ENCODE results near the gene KLHDC8B. TPM values are rescaled to one million over a fixed set of nuclear protein-coding genes. Genes with fewer than 3 reads are reported as not detected.

Gene KLHDC8B
- total and polyA plus RNA-seq, 7 donors: 11.3 to 134 (median 95.3) TPM

DNA sequence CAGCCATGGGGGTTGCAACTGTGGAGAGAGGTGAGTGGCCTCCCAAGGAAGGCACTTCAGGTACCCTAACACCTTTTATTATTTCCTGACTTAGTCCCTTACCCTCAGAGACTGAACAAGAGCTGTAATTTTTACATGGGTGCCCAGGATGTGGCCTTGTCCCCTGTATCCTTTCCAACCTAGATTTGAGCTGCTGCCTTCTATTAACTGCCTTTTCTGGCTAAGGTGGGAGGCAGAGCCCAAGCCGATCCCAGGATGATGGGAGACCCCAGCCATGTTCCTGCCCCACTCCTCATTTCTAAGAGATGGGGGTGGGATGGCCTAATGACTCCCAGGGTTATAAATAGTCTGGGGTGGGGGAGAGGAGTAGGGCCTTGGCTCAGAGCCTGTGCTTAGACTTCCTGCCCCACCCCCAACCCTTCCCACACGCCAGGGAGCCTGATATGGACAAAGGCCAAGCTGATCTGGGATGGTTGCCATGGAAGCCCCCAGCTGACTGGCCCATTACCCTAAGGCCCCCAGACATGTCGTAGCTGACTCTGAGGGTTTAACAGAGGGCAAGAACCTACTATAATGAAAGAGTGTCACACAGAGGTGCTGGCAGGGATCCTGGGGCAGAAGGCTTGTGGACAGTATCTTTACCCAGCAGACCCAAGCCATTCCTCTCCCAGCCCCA, 1.9 kb downstream of the KLHDC8B start:
- Histone ChIP-seq H3K9me3 (no peaks in the 10 kb centered on the region), H3K4me1 (peaks cover 0 to 60% (median 42%) of the 10 kb centered on the region in 4 donors), H3K27ac (peak overlapping the region; percentile 85 to 95 (median 88)), H3K27me3 (no peaks in the 10 kb centered on the region), H3K4me3 (peak overlapping the region; percentile 58 to 93 (median 70)), H3K36me3 (peaks cover 3 to 37% (median 23%) of the 10 kb centered on the region in 4 donors)
- peak; percentile 75 for DNase-seq
- TF ChIP-seq, protein P1, sequence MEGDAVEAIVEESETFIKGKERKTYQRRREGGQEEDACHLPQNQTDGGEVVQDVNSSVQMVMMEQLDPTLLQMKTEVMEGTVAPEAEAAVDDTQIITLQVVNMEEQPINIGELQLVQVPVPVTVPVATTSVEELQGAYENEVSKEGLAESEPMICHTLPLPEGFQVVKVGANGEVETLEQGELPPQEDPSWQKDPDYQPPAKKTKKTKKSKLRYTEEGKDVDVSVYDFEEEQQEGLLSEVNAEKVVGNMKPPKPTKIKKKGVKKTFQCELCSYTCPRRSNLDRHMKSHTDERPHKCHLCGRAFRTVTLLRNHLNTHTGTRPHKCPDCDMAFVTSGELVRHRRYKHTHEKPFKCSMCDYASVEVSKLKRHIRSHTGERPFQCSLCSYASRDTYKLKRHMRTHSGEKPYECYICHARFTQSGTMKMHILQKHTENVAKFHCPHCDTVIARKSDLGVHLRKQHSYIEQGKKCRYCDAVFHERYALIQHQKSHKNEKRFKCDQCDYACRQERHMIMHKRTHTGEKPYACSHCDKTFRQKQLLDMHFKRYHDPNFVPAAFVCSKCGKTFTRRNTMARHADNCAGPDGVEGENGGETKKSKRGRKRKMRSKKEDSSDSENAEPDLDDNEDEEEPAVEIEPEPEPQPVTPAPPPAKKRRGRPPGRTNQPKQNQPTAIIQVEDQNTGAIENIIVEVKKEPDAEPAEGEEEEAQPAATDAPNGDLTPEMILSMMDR (IDR thresholded peaks at IDR 0.05): no peak
- TF ChIP-seq POLR2A (IDR thresholded peaks at IDR 0.05) (no peak), POLR2AphosphoS5 (IDR thresholded peaks at IDR 0.05) (peak in 1 of 4 donors; percentile 7)
- WGBS, 2 donors: 25 to 48% methylated on average over 3 of the region's 3 CpGs
- intact Hi-C loops (cut with DNase I): loop anchor here (5.0 kb wide), 3 partner anchors 44 to 184 kb away; partner anchors contain the start of gene GPX1

- 62 to 71% methylated on average over 4 of the region's 4 CpGs for WGBS, 2 donors
- intact Hi-C loops (cut with DNase I): loop anchor here (5.0 kb wide), 3 partner anchors 44 to 184 kb away; partner anchors contain the start of gene GPX1
- Histone ChIP-seq H3K27me3 (no peaks in the 10 kb centered on the region), H3K27ac (peak overlapping the region; percentile 85 to 95 (median 88)), H3K36me3 (peaks cover 3 to 37% (median 23%) of the 10 kb centered on the region in 4 donors), H3K4me1 (peaks cover 0 to 60% (median 42%) of the 10 kb centered on the region in 4 donors), H3K9me3 (no peaks in the 10 kb centered on the region), H3K4me3 (peak overlapping the region; percentile 8 to 93 (median 67))
- no peak for DNase-seq
- TF ChIP-seq EP300 (IDR thresholded peaks at IDR 0.05) (no peak), POLR2AphosphoS5 (IDR thresholded peaks at IDR 0.05) (no peak), POLR2A (IDR thresholded peaks at IDR 0.05) (no peak)
- TF ChIP-seq, protein P1 (IDR thresholded peaks at IDR 0.05): no peak
These were observed 2.4 kb downstream of the KLHDC8B start for GRCh38 chr3:49173792-49174170.

DNA sequence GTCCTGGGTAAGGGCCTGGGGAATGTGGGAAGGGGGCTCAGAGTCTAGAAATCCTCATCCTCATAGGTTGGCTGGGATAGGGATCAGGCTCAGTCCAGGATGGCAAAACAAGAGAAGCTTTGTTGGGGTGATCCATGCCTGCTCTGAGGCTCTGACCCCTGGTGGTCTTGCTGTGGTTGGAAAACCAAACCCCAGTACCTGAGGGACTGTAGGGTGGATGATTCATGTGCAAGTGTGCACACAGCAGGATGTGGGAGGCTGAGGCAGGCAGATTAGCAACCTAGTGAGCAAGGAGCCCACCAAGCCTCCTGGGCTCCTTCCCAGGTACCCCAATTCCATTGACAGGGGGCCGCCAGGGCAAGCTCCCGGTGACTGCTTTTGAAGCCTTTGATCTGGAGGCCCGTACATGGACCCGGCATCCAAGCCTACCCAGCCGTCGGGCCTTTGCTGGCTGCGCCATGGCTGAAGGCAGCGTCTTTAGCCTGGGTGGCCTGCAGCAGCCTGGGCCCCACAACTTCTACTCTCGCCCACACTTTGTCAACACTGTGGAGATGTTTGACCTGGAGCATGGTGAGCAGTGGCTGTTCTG, 3.1 kb downstream of the KLHDC8B start:
- Histone ChIP-seq H3K9me3 (no peaks in the 10 kb centered on the region), H3K4me3 (peak overlapping the region in 2 of 4 donors; percentile 76 to 93), H3K36me3 (peaks cover 3 to 37% (median 23%) of the 10 kb centered on the region in 4 donors), H3K27me3 (no peaks in the 10 kb centered on the region), H3K27ac (peak overlapping the region; percentile 85 to 95 (median 88)), H3K4me1 (peaks cover 0 to 60% (median 42%) of the 10 kb centered on the region in 4 donors)
- 95 to 96% methylated on average over 9 of the region's 9 CpGs for WGBS, 2 donors
- TF ChIP-seq, protein P1 (IDR thresholded peaks at IDR 0.05): no peak
- TF ChIP-seq POLR2AphosphoS5 (IDR thresholded peaks at IDR 0.05) (no peak), POLR2A (IDR thresholded peaks at IDR 0.05) (no peak), EP300 (IDR thresholded peaks at IDR 0.05) (no peak)
- no peak for DNase-seq
- intact Hi-C loops (cut with DNase I): loop anchor here (5.0 kb wide), 3 partner anchors 43 to 183 kb away; partner anchors contain the start of gene GPX1

DNA sequence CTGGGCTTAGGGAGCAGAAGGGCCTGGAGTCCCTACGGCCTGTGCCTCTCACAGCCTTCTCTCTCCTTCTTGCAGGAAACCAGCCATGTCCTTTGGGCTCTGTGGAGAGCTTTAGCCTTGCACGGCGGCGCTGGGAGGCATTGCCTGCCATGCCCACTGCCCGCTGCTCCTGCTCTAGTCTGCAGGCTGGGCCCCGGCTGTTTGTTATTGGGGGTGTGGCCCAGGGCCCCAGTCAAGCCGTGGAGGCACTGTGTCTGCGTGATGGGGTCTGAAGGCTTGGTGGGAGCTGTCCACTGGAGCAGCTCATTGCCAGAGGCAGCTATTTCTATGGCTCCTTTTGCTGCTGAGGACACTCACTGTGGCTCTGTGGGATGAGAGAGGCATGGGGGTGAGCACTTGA, 4.1 kb downstream of the KLHDC8B start:
- WGBS, 2 donors: 86 to 92% methylated on average over 8 of the region's 8 CpGs
- DNase-seq: no peak
- Histone ChIP-seq H3K4me1 (peaks cover 0 to 54% (median 39%) of the 10 kb centered on the region in 4 donors), H3K9me3 (no peaks in the 10 kb centered on the region), H3K27me3 (no peaks in the 10 kb centered on the region), H3K36me3 (peaks cover 3 to 37% (median 23%) of the 10 kb centered on the region in 4 donors), H3K4me3 (no peak overlapping the region), H3K27ac (peak overlapping the region in 1 of 4 donors; percentile 91)
- intact Hi-C loops (cut with DNase I): no loop called here
- TF ChIP-seq, protein P1 (IDR thresholded peaks at IDR 0.05): no peak
- TF ChIP-seq POLR2AphosphoS5 (IDR thresholded peaks at IDR 0.05): no peak
- TF ChIP-seq POLR2A (IDR thresholded peaks at IDR 0.05): no peak
- no peak for TF ChIP-seq EP300 (IDR thresholded peaks at IDR 0.05)
